ACC112 (cell line): Measurements from ENCODE around the gene BCAS3.
"Not testable (repeated sequence)": the region's sequence is repeated elsewhere in the genome, so short reads cannot be mapped to it uniquely, and the experiment has no call there.

Experiments used
- H2AFZ ChIP-seq: fragments of 200-600 bp; sonication (generic); one replicate; pipeline ENCODE4 v1.6.0; 2017; ENCODE audit warnings: antibody characterized with exemption, low read length; ENCODE audit not compliant: unreplicated experiment
- H3K27ac ChIP-seq: fragments of 200-600 bp; sonication (generic); 2 replicates; pipeline ENCODE4 v1.5.1; 2014; ENCODE audit warnings: low read depth, mild to moderate bottlenecking, antibody characterized with exemption, low read length, moderate library complexity
- H3K27me3 ChIP-seq: fragments of 200-600 bp; sonication (generic); 2 replicates; pipeline ENCODE4 v1.6.1; 2014; ENCODE audit warnings: mild to moderate bottlenecking, antibody characterized with exemption, low read length, moderate library complexity, mixed read lengths; ENCODE audit not compliant: insufficient read depth
- H3K36me3 ChIP-seq: fragments of 200-600 bp; sonication (generic); 2 replicates; pipeline ENCODE4 v1.6.1; 2016; ENCODE audit warnings: mild to moderate bottlenecking, antibody characterized with exemption, low read length, moderate library complexity, mixed read lengths; ENCODE audit not compliant: insufficient read depth
- H3K4me1 ChIP-seq: fragments of 200-600 bp; sonication (generic); one replicate; pipeline ENCODE4 v1.6.1; 2016; ENCODE audit warnings: low read length, mixed read lengths; ENCODE audit not compliant: insufficient read depth, unreplicated experiment, control insufficient read depth
- H3K4me3 ChIP-seq: fragments of 200-600 bp; sonication (generic); 2 replicates; pipeline ENCODE4 v1.5.1; 2014; ENCODE audit warnings: mild to moderate bottlenecking, low read depth, low read length
- H3K79me2 ChIP-seq: fragments of 200-600 bp; sonication (generic); one replicate; pipeline ENCODE4 v1.6.0; 2016; ENCODE audit warnings: low read length; ENCODE audit not compliant: control insufficient read depth, unreplicated experiment, insufficient read depth

The BCAS3 gene

GRCh38 chr17:60754057-60754604 lies 76.5 kb downstream of the BCAS3 start:
- no peaks in the 10 kb centered on the region for H3K36me3 ChIP-seq
- H3K27me3 ChIP-seq, result no peaks in the 10 kb centered on the region
- H2AFZ ChIP-seq, result no peak overlapping the region
- H3K79me2 ChIP-seq, result no peaks in the 10 kb centered on the region
- H3K4me1 ChIP-seq, result no peaks in the 10 kb centered on the region
- no peak overlapping the region for H3K27ac ChIP-seq
- no peak overlapping the region for H3K4me3 ChIP-seq

GRCh38 chr17:60756798-60757197 lies 79.1 kb downstream of the BCAS3 start:
- H2AFZ ChIP-seq, H3K79me2 ChIP-seq, H3K27me3 ChIP-seq, H3K4me3 ChIP-seq, H3K4me1 ChIP-seq, H3K27ac ChIP-seq, H3K36me3 ChIP-seq: not testable (repeated sequence)

GRCh38 chr17:60757437-60757836 lies 79.8 kb downstream of the BCAS3 start:
- no peaks in the 10 kb centered on the region for H3K79me2 ChIP-seq
- H3K27me3 ChIP-seq, result no peaks in the 10 kb centered on the region
- no peaks in the 10 kb centered on the region for H3K4me1 ChIP-seq
- H3K27ac ChIP-seq, result no peak overlapping the region
- no peak overlapping the region for H2AFZ ChIP-seq
- 0 out of 2 replicates have a peak, but pooled peaks cover 5% of the 10 kb centered on the region for H3K36me3 ChIP-seq
- no peak overlapping the region for H3K4me3 ChIP-seq

GRCh38 chr17:60759756-60760155 lies 82.1 kb downstream of the BCAS3 start:
- no peaks in the 10 kb centered on the region for H3K27me3 ChIP-seq
- 0 out of 2 replicates have a peak, but pooled peaks cover 5% of the 10 kb centered on the region for H3K36me3 ChIP-seq
- no peak overlapping the region for H3K4me3 ChIP-seq
- H2AFZ ChIP-seq, result no peak overlapping the region
- H3K27ac ChIP-seq, result no peak overlapping the region
- H3K4me1 ChIP-seq, result no peaks in the 10 kb centered on the region
- no peaks in the 10 kb centered on the region for H3K79me2 ChIP-seq

- H2AFZ ChIP-seq, H3K27me3 ChIP-seq, H3K79me2 ChIP-seq, H3K4me3 ChIP-seq, H3K4me1 ChIP-seq, H3K36me3 ChIP-seq, H3K27ac ChIP-seq: not testable (repeated sequence)
Measured at GRCh38 chr17:60761301-60761700, 83.7 kb downstream of the BCAS3 start.

- H3K27me3 ChIP-seq, result no peaks in the 10 kb centered on the region
- H3K27ac ChIP-seq, result no peak overlapping the region
- no peaks in the 10 kb centered on the region for H3K4me1 ChIP-seq
- no peak overlapping the region for H2AFZ ChIP-seq
- no peak overlapping the region for H3K4me3 ChIP-seq
- H3K79me2 ChIP-seq, result no peaks in the 10 kb centered on the region
- no peaks in the 10 kb centered on the region for H3K36me3 ChIP-seq
Measured at GRCh38 chr17:60766778-60767190, 89.1 kb downstream of the BCAS3 start.

- Histone ChIP-seq H3K27me3 (no peaks in the 10 kb centered on the region), H3K4me1 (no peaks in the 10 kb centered on the region), H3K27ac (no peak overlapping the region), H3K4me3 (no peak overlapping the region), H3K79me2 (no peaks in the 10 kb centered on the region), H3K36me3 (no peaks in the 10 kb centered on the region), H2AFZ (no peak overlapping the region)
Measured at GRCh38 chr17:60767744-60768308, 90.2 kb downstream of the BCAS3 start.

GRCh38 chr17:60769327-60769726 lies 91.7 kb downstream of the BCAS3 start:
- no peaks in the 10 kb centered on the region for H3K79me2 ChIP-seq
- H3K27ac ChIP-seq, result no peak overlapping the region
- H2AFZ ChIP-seq, result no peak overlapping the region
- no peaks in the 10 kb centered on the region for H3K36me3 ChIP-seq
- H3K4me3 ChIP-seq, result no peak overlapping the region
- no peaks in the 10 kb centered on the region for H3K27me3 ChIP-seq
- H3K4me1 ChIP-seq, result no peaks in the 10 kb centered on the region

GRCh38 chr17:60770946-60771422 lies 93.3 kb downstream of the BCAS3 start:
- Histone ChIP-seq H3K27ac (no peak overlapping the region), H3K4me3 (no peak overlapping the region), H3K36me3 (no peaks in the 10 kb centered on the region), H3K79me2 (no peaks in the 10 kb centered on the region), H2AFZ (no peak overlapping the region), H3K4me1 (no peaks in the 10 kb centered on the region), H3K27me3 (no peaks in the 10 kb centered on the region)

GRCh38 chr17:60771621-60772020 lies 94.0 kb downstream of the BCAS3 start:
- H3K4me3 ChIP-seq, H3K27me3 ChIP-seq, H3K36me3 ChIP-seq: not testable (repeated sequence)

GRCh38 chr17:60773552-60773951 lies 95.9 kb downstream of the BCAS3 start:
- no peaks in the 10 kb centered on the region for H3K79me2 ChIP-seq
- no peak overlapping the region for H3K4me3 ChIP-seq
- H3K27ac ChIP-seq, result no peak overlapping the region
- no peaks in the 10 kb centered on the region for H3K4me1 ChIP-seq
- no peaks in the 10 kb centered on the region for H3K36me3 ChIP-seq
- no peak overlapping the region for H2AFZ ChIP-seq
- H3K27me3 ChIP-seq, result no peaks in the 10 kb centered on the region

More at GRCh38 chr17:60771621-60772020, 94.0 kb downstream of the BCAS3 start:
- not testable (repeated sequence) for H2AFZ ChIP-seq, H3K27ac ChIP-seq, H3K4me1 ChIP-seq, H3K79me2 ChIP-seq
